A549 (cell line): Measurements from ENCODE around the gene CCR1.

ENCODE experiments used
- CTCF ChIP-seq: fragments of >200 bp; sonication (Bioruptor Twin); formaldehyde crosslinking; IDR thresholded peaks from 3 replicates; pipeline ENCODE4 v1.5.1; 2016
- ELK1 ChIP-seq: fragments of 150-350 bp; IDR thresholded peaks from 2 replicates; pipeline ENCODE4 v1.6.1; 2014; ENCODE audit warnings: low read depth, mild to moderate bottlenecking, low read length
- EP300 ChIP-seq, 2 experiments: fragments of >200 bp; sonication (Bioruptor Twin); formaldehyde crosslinking; IDR thresholded peaks; 2 replicates in 1 of 2; 3 replicates in 1 of 2; pipeline ENCODE4 v1.6.1; 2016 to 2017
- FOSL2 ChIP-seq, 2 experiments: fragments of 450-650 bp in 1 of 2; fragments of >200 bp in 1 of 2; sonication (Bioruptor Twin) in 1 of 2; formaldehyde crosslinking; IDR thresholded peaks; 2 replicates each; pipeline versions ENCODE4 v1.5.0 to v1.6.1; 2016 to 2020; ENCODE audit warnings: mild to moderate bottlenecking in 1 of 2, moderate library complexity in 1 of 2
- HEYL ChIP-seq: fragments of 250-450 bp; sonication (Bioruptor Pico); IDR thresholded peaks from 2 replicates; pipeline ENCODE4 v1.8.0; 2021; ENCODE audit warnings: mild to moderate bottlenecking, moderate library complexity
- JUNB ChIP-seq: fragments of >200 bp; sonication (Bioruptor Twin); formaldehyde crosslinking; IDR thresholded peaks from 2 replicates; pipeline ENCODE4 v1.6.1; 2016
- MAFK ChIP-seq: fragments of 450-650 bp; IDR thresholded peaks from 2 replicates; pipeline ENCODE4 v1.6.1; 2014; ENCODE audit not compliant: partially characterized antibody
- MAX ChIP-seq: IDR thresholded peaks from 2 replicates; pipeline ENCODE4 v1.6.1; 2012
- PBX3 ChIP-seq: IDR thresholded peaks from 2 replicates; pipeline ENCODE4 v1.6.1; 2012
- POLR2A ChIP-seq: IDR thresholded peaks from 2 replicates; pipeline ENCODE4 v1.6.1; 2012; ENCODE audit warnings: mild to moderate bottlenecking, low read length
- REST ChIP-seq: fragments of 200-600 bp; sonication (generic); IDR thresholded peaks from 2 replicates; pipeline ENCODE4 v1.6.1; 2016; ENCODE audit warnings: antibody characterized with exemption, mild to moderate bottlenecking, moderate library complexity
- SMC3 ChIP-seq: fragments of >200 bp; sonication (Bioruptor Twin); formaldehyde crosslinking; IDR thresholded peaks from 3 replicates; pipeline ENCODE4 v1.6.1; 2018; ENCODE audit warnings: inconsistent platforms

GRCh38 chr3:46184469-46184868, 23.6 kb downstream of the CCR1 start:
- TF ChIP-seq CTCF (no peak), FOSL2 (IDR thresholded peaks at IDR 0.05) (no peak), FOSL2 (CRISPR knock-in tag; IDR thresholded peaks at IDR 0.05) (no peak), JUNB (no peak), SMC3 (no peak), REST (no peak), PBX3 (no peak), MAX (no peak), EP300 (IDR thresholded peaks at IDR 0.05) (no peak), POLR2A (no peak), MAFK (no peak), ELK1 (no peak), HEYL (CRISPR knock-in tag) (no peak)
